Skeletal muscle cell (primary cell): ENCODE measurements around the gene CAMSAP1.
A peak's percentile ranks its signal among the peaks of the same experiment; 100 is the strongest.
"Not testable (repeated sequence)": the region's sequence is repeated elsewhere in the genome, so short reads cannot be mapped to it uniquely, and the experiment has no call there.

Source experiments
- DNase-seq: peaks from one replicate; pipeline ENCODE4 v3.0.0-alpha.2; 2010; ENCODE audit warnings: low read depth
- H3K4me3 ChIP-seq: 2 replicates; pipeline ENCODE4 v1.5.1; 2011; ENCODE audit warnings: low read depth, mild to moderate bottlenecking, control low read depth, low read length, moderate library complexity

CAMSAP1 gene

DNA sequence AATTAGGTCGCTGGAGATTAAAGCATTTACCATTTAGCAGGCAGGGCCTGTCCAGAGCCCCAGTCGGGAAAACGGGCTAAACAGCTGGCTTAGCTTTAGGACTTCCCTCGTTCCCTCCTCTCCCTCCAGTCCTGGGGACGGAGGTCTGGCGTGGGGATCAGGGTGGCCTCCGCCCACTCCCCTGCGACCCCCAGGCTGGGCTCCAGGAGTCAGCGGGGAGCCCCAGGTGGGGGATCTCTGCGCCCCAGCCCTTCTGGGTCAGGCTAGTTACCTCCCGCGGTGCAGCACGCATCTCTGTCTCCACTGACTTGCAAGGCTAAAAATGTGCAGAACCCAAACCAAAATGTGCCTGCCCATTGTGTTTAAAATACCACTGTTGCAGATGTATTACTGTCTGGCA, 16.2 kb upstream of the CAMSAP1 start:
- no peak for DNase-seq

DNA sequence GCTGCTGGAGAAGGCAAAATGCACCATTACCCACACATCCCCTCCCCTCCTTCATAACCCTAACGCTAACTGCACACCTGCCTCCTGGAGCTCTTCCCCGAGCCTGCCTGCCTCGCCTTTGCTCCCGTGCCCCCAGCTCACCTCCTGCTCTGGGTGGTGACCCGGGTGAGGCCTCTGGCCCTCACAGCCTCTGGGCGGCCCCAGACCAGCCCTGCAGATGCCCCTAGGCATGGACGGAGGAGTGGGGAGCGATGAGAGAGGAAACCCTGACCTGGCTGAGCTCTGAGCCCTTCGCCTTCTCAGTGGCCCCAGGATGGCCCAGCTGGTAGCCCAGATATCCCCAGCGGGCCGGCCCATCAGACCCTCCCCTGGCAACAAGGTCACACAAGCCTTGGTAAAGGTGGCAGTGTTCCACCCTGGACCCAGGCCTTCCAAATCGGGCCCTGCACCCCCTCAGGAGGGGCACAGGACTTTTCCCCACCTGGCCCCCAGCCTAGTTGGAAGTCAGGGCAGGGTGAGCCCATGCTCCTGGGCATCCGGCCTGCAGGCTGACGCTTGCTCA, 14.5 kb upstream of the CAMSAP1 start:
- no peak for DNase-seq
- H3K4me3 ChIP-seq, result no peak overlapping the region

More for the DNA sequence above, 16.2 kb upstream of the CAMSAP1 start:
- no peak overlapping the region for H3K4me3 ChIP-seq

DNA sequence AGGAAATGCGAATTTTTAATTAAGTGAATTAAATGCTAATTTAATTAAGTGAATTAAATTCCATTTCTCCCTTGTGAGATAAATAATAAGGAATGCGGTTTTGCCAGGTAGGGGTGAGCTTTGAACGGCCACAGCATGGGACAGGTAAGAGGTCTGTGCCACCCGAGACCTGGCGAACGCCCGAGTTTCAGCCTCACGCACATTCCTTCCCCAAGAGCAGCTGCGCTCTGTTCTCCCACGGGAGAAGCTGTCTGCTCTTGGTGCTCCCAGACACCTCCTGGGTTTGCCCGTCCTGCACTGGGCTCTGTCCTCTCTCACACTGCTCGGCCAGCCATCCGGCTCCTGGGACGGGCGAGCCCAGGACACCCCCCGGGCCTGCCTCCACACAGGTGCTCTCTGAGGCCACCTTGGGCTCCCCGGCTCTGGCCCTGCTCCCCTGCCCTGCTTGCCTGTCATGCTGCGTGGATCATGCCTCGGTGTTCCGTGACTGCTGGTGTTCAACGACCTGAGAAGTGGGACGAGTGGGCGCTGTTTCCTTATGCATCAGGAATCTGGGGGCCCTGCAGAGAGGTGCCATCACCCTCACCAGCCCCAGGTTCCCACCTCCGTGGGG, 13.7 kb upstream of the CAMSAP1 start:
- no peak for DNase-seq
- H3K4me3 ChIP-seq, result no peak overlapping the region

DNA sequence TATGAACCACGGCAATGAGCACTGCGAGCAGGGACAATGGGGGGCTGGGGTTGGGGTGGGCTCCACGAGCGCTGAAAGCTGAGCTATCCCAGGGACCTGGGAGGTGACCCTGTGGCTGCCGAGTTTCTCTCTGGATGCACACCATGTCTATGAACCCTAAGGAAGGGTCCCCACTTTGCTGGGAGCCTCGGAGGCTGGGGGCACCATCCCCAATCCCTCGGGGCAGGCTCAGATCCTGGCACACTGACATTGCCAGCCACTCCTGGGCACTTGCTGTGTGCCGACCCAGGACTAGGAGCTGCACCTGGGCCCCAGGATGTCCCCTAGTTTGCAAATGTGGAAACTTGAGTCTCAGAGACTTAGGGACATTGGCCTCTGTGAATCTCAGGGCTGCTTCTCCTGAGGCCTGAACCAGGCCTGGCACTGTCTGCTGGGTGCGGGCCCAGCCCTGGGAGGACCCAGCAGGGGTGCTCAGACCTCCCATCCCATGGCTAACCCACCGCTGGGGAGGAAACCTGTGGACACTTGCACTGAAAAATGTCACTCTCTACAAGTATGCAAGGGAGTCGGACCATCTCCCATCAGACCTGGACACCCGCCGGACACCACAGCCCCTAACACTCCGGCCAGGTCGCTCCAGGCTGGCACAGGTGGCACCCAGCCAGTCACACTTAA, 13.0 kb upstream of the CAMSAP1 start:
- H3K4me3 ChIP-seq, result no peak overlapping the region
- no peak for DNase-seq

DNA sequence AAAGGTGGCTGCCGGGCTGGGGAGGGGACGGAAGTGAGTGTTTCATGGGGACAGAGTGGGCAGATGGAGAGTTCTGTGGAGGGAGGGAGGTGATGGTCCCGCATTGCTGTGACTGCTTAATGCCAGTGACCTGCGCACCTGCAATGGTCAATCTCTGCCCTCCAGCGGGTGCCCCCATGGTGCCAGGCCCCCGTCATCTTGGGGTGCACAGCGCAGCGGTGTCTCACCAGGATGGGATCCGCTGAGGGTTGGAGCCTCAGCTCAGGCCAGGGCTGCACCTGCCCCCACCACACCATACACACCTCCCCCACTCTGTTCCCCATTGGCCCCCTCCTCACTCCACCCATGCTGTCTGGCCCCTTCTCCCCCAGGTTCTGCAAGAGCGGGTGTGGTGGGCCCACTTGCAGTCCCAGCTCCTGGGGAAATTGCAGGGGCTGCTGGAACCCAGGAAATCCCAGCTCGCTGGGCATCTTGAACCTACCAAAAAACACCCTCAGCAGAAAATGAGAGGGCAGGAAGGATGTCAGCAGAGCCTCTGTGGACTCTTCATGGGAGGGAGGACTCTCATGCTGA, 12.1 kb upstream of the CAMSAP1 start:
- no peak for DNase-seq
- no peak overlapping the region for H3K4me3 ChIP-seq

DNA sequence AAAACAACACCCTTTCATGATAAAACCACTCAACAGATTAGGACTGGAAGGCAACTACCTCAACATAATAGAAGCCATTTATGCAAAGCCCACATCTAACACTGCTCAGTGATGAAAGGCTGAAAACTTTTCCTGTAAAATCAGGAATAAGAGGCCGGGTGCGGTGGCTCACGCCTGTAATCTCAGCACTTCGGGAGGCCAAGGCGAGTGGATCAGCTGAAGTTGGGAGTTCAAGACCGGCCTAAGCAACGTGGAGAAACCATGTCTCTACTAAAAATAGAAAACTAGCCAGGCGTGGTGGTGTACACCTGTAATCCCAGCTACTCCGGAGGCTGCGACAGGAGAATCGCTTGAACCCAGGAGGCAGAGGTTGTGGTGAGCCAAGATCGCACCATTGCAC, 8.9 kb upstream of the CAMSAP1 start:
- DNase-seq, H3K4me3 ChIP-seq: not testable (repeated sequence)

DNA sequence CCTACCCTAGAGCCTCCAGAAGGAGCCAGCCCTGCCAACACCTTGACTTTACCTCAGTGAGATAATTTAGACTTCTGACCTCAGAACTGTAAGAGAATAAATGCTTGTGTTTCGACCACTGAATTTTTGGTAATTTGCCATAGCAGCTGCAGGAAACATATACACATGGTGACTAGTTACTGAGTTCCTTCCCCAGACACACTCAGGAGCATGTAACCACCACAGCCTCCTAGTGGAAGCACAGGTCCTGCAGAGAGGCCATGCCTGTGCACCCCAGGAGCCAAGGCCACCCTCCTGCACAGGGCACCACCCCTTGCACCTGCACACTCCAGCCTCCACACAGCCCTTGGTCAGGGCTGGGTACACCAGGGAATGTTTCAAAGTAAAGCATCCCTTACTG, 7.6 kb upstream of the CAMSAP1 start:
- DNase-seq, result no peak
- H3K4me3 ChIP-seq, result no peak overlapping the region

DNA sequence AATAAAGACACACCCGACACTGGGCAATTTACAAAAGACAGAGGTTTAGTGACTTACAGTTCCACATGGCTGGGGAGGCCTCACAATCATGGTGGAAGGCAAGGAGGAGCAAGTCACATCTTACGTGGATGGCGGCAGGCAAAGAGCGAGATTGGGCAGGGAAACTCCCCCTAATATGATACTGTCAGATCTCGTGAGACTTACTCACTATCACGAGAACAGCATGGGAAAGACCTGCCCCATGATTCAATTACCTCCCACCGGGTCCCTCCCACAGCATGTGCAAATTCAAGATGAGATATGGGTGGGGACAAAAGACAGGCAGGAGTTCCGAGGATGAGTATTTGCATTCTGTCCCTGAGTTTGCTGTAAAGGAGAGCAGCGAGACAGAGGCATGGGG, 3.9 kb upstream of the CAMSAP1 start:
- not testable (repeated sequence) for DNase-seq, H3K4me3 ChIP-seq

DNA sequence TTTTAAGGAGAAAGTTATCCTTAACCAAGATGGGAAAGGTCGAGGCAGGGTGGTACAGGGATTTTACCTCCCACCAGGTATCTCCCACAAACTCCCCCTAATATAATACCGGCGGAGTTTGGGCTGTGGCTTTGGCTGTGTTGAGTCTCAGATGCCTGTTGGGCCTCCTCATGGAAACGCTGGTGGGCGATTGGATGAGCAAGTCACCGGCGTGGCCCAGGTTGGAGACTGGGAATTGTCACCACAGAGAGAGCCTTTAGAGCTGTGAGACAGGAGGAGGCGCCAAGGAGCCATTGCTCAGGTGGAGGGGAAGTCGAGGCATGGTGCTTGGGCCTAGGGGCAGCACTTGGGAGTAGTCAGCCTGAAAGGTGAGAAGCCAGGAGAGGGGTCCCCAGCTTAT, 3.4 kb upstream of the CAMSAP1 start:
- no peak for DNase-seq
- no peak overlapping the region for H3K4me3 ChIP-seq

DNA sequence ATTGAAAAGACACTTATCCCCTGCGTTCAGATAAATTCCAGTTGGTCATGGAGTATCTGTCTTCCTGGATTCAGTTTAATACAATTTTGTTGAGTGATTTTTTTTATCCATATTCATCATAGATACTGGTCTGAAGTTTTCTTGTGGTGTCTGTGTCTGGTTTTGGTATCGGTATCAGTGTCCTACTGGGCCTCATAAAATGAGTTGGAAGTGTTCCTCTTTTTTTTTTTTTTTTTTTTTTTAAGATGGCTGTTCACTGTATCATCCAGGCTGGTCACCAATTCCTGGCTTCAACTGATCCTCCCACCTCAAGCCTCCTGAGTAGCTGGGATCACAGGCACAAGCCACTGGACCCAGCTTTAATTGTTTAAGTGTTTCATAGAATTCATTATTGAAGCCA, 2.9 kb upstream of the CAMSAP1 start:
- H3K4me3 ChIP-seq, result no peak overlapping the region
- DNase-seq, result no peak

DNA sequence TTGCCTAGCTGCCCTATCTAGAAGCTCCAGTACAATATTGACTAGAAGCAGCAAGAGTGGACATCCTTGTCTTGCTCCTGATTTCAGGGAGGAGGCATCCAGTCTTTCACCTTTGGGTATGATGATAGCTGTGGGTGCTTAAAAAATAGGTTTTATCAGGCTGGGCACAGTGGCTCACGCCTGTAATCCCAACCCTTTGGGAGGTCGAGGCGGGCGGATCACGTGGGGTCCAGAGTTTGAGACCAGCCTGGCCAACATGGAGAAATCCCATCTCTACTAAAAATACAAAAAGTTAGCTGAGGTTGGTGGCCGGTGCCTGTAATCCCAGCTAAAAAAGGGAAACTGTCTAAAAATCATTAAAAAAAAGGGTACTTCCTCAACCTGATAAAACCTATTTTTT, 2.0 kb upstream of the CAMSAP1 start:
- H3K4me3 ChIP-seq, result no peak overlapping the region
- DNase-seq, result no peak

DNA sequence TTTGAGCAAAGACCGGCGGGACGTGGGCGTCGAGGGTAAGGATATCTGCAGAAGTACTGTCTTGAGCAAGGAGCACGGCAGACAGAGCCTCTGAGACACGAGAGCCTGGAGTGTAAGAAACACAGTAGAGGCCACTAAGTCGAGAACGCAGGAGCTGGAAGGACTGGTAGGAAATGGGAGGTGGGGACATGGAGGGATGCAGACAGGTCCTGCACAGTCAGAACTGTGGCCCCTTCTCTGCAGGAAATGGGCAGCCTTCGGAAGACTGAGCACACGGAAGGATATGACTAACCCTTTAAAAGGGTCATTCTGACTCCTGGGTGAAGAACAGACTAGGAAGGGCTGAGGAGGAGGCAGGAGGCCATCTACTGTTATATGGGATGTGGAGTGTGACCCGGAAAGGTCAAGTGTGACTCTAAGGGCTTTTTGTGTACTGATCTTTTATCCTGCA, 1.4 kb upstream of the CAMSAP1 start:
- peak overlapping the region; percentile 75 for H3K4me3 ChIP-seq
- DNase-seq, result no peak

DNA sequence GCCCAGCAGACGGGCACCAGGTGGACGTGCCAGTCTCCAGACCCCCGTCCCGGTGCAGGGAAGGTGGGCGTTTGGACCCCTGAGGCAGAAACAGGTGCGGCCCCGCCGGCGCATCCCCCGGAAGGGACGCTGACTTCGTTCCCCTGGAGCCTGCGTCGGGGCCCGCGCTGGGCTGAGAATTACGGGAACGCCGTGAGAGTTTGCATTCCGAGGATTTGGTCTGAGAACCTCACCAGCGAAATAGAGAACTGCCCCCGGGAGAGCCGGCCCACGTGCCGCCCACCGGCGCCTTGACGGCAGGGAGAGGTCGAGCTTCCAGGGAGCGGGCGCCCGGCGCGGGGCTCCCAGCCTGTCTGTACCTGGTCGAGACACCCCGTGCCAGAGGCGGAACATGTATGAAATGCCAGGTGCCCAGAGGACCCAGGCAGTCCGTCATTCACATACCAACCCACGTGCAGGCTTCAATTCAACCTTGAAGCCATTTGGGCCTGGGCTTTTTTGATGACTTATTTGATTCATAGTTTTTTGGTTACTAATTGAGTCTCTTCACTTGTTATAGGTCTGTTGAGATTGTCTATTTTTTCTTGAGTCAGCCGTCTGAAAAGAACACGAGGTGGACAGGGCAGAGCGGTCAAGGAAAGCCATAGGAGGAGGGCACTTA, 877 bp upstream of the CAMSAP1 start:
- DNase-seq, result no peak
- peak overlapping the region; percentile 75 for H3K4me3 ChIP-seq

DNA sequence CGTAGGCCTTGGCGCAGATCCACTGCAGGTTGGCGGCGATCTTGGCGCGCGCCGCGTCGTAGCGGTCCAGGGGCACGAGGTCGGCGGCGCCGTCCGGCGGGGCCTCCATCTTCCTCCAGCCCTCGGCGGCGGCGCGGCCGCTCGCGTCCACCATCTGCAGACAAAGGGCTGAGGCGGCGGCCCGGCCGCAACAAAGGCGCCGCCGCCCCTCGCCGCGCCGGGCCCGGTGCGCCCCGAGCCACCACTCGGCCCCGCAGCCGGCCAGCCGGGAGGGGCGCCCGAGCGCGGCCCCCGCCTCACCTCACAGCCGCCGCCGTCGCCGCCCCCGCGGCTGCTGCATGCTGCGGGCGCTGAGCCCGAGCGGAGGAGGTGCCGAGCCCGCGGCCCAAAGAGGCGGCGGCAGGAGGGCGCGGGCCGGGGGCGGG, 328 bp downstream of the CAMSAP1 start:
- no peak for DNase-seq
- H3K4me3 ChIP-seq, result peak overlapping the region; percentile 59

DNA sequence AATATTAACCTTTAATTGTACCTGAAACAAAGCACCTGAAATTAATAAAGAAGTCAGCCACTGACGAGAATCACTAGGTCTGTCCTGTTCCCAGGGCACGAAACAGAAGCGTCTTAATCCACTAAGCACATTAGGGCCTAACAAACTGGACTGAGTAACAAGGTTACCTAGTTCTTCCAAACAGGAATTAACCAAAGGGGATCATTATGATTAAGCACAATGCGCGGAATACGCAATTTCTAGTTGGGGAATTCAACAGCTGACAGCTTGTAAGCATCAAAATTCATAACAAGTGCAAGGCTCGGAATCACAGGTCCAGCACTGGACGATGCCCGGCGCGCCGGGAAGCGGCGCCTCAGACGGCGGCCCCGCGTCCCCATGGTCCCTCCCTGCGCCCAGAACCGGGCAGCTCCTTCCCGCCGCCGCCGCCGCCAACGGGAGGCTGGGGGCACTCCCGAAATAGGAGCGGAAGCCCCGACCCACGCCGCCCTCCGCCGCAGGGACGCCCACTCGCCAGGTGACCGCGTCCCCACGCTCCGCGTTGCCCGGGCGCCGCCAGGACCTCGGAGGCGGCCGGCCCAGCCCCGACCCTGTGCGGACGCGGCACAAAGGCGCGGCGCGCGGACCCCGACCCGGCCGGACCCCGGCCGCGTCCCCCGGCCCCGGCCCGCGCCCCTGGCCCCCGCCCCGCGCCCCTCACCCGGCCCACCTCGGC, 898 bp downstream of the CAMSAP1 start:
- H3K4me3 ChIP-seq, result peak overlapping the region; percentile 59
- DNase-seq, result no peak

DNA sequence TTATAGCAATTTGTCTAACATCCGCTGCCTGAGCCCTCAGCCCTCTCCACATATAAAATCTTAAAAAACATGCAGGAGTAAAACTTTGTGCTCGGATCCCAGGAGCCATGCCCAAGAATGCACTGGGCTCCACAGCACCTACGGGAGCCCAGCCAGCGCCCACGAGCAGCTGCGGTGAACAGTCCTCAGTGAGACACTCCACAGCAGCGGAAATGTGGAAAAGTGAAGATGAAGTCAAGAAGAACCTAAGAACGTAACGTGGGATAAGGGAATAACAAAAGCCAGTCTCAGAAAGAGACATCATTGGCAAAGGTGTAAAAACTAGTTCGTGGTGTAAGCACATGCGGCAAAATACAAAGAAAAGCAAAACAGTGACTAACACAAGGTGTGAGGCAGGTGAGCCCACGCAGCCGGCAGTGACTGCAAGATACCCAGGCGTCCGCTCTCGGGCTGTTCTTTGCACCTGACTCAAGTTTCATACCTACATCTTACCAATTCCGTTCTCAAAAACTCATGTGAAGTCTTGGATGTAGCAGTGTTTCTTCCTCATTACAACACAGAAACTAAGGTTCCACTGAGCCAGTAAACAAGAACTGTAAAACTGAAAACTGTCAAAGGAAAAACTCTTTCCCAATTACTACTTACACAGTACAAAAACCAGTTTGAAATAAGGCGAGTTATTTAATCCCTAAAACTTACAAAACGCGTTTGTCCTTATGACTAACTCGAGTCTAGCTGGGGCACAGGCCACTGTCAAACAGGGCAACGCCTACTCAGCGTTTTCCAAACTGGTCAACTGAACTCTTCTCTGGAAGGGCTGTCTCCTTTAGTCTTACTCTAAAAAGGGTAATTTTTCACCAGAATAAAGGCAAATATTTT, 1.7 kb downstream of the CAMSAP1 start:
- DNase-seq, result no peak
- H3K4me3 ChIP-seq, result peak overlapping the region; percentile 59

DNA sequence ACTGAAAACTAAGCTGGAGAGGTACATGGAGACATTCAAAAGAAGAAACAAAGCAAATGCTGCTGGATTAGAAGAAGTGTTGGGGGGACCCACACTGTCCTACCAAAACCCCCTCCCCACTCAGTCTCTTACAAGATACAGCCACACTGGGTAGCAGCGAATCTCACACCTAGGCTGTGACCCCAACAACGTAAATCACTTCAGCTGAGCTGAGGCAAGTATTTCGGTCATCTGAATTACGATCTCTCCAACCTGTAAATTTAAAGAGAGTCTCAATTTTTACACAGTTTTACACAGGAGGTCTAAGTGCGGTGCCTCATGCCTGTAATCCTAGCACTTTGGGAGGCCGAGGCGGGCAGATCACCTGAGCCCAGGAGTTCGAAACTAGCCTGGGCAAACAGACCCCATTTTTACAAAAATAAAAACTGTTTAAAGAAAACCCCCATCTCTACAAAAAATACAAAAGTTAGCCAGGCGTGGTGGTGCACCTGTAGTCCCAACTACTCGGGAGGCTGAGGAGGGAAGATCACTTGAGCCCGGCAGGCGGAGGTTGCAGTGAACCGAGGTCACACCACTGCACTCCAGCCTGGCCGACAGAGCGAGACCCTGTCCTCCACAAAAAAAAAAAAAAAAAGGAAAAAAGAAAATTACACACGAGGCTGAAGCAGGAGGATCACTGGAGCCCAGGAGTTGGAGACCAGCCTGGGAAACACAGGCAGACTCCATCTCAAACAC, 3.4 kb downstream of the CAMSAP1 start:
- no peak overlapping the region for H3K4me3 ChIP-seq
- no peak for DNase-seq

DNA sequence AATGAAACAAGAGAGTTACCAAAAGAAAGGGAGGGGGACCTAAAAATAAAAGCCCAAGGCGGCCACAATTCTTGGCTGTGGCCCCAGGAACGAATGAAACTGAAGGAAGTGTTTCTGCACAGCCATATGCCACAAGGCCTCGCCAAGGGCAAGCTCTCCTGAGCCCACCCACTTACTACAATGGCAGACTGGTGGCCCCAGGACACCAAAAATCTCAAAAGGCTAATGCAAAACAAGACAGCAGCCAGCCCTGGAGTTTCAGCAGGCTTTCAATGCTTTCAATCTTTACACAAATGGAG, 4.0 kb downstream of the CAMSAP1 start:
- DNase-seq, result no peak
- H3K4me3 ChIP-seq, result no peak overlapping the region
